GM21528 (cell line): ENCODE data around the gene C20orf204.
"Not testable (repeated sequence)": the region's sequence is repeated elsewhere in the genome, so short reads cannot be mapped to it uniquely, and the experiment has no call there.

Experiments used
- ATAC-seq: cut with Tn5 transposase; IDR thresholded peaks from one replicate; pipeline ENCODE4 v1.9.1; 2021; ENCODE audit warnings: mild to moderate bottlenecking, moderate library complexity; ENCODE audit not compliant: unreplicated experiment, low FRiP score

The C20orf204 gene

GRCh38 chr20:64080813-64081623, 45.0 kb downstream of the C20orf204 start:
- no peak for ATAC-seq

- ATAC-seq = no peak
These were observed 45.6 kb downstream of the C20orf204 start for GRCh38 chr20:64081624-64081964.

GRCh38 chr20:64082126-64082731, 46.2 kb downstream of the C20orf204 start:
- ATAC-seq = no peak

- ATAC-seq = no peak
These were observed 46.9 kb downstream of the C20orf204 start for GRCh38 chr20:64082820-64083377.

GRCh38 chr20:64083378-64083803, 47.4 kb downstream of the C20orf204 start:
- ATAC-seq = no peak

- ATAC-seq = no peak
These were observed 48.1 kb downstream of the C20orf204 start, which contains the start of gene LKAAEAR1 for GRCh38 chr20:64083804-64084684. Gene LKAAEAR1 (minus strand): TSS chr20:64084398. CDS start chr20:64084219, 179 bp downstream.

GRCh38 chr20:64084685-64085152, 48.7 kb downstream of the C20orf204 start:
- ATAC-seq = no peak

- no peak for ATAC-seq
These were observed 50.8 kb downstream of the C20orf204 start for GRCh38 chr20:64086801-64087200.

- not testable (repeated sequence) for ATAC-seq
These were observed 51.3 kb downstream of the C20orf204 start for GRCh38 chr20:64087226-64087825.

GRCh38 chr20:64088586-64088985, 52.6 kb downstream of the C20orf204 start:
- ATAC-seq = not testable (repeated sequence)
